ENCODE results near the gene CALU.

CALU gene

DNA sequence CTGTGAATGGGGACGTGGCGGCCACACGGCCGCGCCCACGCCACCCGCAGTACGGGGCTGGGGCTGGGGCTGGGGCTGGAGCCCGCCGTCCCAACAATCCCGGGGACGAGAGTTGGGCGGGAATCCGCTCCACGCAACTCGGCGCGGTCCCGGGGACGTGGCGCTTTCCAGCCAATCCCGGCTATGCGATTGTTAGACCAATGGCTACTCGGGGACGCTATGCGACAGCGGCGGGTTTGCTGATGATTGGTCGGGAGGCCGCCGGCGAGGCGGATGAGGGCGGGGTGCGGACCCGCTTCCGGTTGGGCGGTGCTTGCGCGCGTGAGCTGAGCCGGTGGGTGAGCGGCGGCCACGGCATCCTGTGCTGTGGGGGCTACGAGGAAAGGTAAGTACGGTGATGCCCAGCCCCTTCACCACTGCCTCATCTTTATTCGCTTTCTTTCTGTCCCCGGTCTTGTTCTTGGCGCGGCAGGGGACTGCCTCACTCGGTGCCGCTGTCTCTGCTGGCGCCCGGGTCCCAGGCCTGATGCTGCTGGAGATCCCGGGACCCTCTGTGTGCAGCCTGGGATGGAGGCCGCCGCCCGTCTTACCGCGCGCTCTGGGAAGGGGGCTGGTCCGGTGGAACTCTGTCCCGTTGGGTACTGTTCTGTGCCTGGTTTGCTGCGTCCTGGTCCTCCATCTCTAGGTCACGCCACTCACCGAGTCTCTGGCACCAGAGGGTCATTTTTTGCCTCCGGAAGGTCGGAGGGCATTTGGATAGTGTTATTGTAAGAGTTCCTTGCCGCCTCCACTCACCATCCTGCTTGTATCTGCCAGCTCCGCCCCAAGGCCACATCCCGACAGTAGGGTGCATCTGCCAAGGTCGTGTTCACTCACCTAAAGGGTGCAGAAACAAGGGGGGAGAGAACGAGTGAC is at the start of gene CALU:
CALU (plus strand) TSS at position 312 of the 915 bp plus-strand sequence. CDS start 9,225 bp downstream, outside the sequence.
- peak; percentile 88 for DNase-seq (ENCODE audit: low read depth)

DNA sequence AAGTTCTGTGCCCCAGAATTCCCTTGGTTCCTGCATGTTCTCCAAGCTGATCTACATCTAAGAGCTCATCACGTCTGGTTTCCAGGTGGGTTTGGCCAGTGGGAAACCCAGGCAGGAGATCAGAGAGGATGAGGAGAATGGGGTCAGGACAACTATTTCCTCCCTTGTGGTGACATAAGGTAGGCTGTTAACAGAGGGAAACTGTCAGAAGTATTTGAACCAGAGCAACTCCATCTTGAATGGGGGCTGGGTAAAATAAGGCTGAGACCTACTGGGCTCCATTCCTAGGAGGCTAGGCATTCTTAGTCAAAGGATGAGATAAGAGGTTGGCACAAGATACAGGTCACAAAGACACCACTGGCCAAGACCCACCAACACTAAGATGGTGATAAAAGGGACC is 47.9 kb upstream of the CALU start:
- DNase-seq (ENCODE audit: low read depth) = no peak

GRCh38 chr7:128692623-128693270 is 46.4 kb upstream of the CALU start:
- no peak for DNase-seq (ENCODE audit: low read depth)

DNA sequence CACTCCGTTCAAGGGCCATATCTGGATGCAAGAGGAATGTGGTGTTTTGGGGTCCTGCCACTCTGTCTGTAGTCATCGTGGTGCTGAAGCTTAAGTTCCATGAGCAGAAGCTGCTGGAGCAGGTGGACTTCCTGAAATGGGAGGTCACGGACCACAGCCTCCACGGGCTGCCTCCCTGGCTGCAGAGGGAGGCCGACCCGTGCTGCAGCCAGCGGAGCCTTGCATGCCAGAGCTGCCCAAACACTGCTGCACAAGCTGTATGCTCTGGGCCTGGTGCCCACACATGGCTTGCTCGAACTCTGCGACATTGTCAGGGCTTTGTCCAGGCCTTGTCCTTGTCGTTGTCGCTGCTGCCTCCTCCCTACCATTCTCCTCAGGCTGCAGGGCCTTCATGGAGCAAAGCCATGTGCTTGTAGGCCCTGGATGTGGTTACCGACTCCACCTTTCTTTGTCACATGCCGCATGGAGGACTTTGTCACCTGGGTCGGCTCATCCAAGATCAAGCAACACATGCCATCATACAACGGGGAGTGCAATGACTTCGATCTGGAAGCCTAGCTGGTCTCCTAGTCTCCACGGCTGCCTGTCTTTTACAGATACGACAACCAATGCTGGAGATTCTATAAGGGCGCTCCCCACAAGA is 45.7 kb upstream of the CALU start:
- no peak for DNase-seq (ENCODE audit: low read depth)

DNA sequence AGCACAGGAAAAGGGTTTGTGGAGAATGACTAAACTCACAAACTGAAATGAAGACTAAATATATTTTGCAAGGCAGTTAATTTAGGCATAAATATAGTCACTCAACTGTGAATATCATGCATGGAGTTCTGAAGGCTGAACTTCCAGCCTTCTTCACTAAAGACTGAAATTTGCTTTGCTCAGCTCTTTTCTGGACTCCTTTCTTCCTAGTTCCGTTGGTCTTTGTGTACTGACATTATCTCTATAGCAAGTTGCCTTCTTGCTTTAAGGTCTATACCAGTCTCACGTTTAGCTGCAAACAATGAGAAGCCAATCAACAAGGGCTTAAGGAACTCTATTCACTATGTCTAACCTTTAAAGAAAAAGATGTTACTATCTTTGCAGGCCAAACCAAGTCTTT is 44.4 kb upstream of the CALU start:
- no peak for DNase-seq (ENCODE audit: low read depth)

DNA sequence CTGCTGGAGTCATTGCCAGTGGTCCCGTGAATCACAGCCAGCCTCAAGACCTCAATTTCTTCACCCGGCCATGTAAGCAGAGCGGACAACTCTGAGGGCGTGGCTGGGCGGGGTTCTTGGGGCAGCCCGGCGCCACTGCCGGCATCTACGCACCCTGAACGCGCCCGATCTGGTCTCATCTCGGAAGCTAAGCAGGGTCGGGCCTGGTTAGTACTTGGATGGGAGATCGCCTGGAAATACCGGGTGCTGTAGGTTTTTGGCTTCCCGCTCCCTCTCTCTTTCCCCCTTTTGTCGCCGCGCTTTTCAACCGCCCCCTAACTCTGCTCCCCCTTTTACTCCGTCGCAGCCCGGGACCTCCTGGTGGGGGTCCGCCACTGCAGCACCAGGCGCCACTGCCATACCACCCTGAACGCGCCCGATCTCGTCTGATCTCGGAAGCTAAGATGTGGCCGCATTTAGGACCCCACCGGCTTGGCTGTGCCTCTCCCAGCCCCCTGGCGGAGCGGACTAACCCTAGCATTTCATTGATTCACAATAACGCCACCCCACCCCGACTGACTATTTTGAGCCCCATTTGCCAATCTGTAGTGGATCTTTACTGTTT is 41.8 kb upstream of the CALU start:
- DNase-seq (ENCODE audit: low read depth) = peak; percentile 24

GRCh38 chr7:128699196-128699712 is 39.9 kb upstream of the CALU start:
- DNase-seq (ENCODE audit: low read depth) = no peak

DNA sequence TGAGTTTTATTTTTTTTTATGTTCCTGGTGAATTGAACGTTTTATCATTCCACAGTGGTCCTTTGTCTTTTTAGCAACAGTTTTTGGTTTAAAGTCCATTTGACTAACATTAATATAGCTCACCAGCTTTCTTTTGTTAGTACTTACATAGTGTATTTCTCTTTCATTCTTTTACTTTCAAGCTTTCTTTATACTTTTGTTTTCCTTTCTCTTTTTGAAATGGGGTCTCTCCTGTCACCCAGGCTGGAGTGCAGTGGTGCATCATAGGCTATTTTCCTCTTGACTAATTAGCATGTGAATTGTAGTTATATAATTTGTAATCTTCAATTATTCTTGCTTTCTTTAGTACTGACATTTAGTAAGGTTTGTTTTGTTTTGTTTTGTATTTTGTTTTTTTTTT is 39.3 kb upstream of the CALU start:
- no peak for DNase-seq (ENCODE audit: low read depth)

- no peak for DNase-seq (ENCODE audit: low read depth)
Measured at GRCh38 chr7:128701062-128701785, 37.9 kb upstream of the CALU start.

DNA sequence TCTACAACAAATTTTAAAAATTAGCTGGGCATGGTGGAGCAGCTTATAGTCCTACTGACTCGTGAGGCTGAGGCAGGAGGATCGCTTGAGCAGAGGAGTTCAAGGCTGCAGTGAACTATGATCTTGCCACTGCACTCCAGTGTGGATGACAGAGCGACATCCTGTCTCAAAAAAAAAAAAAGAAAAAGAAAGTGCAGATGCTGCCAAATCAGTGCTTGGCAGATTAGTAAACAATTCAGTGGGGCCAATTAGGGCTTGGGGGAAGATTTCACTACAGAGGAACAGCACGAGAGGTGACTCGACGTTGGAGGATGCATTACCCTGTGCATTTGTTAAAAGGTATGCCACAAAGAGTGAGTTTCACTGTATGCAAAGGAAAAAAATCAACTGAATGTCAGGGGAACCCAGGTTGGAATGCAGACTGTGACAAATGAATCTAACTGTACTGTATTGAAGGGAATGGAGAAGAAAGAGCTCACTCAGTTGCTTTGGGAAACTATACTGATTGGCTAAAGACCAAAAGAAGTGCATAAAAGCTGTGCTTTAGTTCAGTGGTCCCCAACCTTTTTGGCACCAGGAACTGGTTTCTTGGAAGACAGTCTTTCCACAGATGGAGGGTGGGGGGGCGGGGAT is 35.4 kb upstream of the CALU start:
- no peak for DNase-seq (ENCODE audit: low read depth)

DNA sequence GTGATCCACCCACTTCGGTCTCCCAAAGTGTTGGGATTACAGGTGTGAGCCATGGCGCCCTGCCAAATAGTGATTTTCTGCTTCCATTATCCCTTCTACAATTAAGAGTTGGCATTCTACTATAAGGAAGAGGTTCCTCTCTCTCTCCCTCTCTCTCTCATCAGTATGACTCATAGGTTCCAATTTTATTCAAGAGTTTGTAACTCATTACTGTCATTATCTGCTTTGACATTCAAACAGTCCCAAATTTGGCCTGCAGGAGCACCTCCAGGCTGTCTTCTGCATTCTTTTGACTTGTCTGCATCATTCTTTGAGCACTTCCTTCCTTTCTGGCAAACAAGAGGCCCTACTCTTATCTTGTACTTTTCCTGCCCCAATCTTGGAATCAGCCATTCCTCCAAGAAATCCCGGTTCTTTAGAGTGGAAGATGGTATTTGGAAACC is 33.2 kb upstream of the CALU start:
- DNase-seq (ENCODE audit: low read depth) = no peak

DNA sequence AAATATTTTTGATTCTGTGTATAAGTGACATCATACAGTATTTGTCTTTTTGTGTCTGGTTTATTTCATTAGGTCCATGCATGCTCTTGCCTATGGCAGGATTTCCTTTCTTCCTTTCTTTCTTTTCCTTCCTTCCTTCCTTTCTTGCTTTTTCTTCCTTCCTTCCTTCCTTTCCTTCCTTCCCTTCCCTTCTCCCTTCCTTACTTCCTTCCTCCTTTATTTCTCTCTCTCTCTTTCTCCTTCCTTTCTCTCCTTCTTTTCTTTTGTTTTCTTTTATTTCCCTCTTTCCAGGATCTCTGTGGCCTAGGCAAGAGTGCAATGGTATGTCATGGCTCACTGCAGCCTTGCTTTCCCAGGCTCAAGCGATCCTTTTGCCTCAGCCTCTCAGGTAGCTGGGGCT is 31.4 kb upstream of the CALU start:
- DNase-seq (ENCODE audit: low read depth) = no peak

DNA sequence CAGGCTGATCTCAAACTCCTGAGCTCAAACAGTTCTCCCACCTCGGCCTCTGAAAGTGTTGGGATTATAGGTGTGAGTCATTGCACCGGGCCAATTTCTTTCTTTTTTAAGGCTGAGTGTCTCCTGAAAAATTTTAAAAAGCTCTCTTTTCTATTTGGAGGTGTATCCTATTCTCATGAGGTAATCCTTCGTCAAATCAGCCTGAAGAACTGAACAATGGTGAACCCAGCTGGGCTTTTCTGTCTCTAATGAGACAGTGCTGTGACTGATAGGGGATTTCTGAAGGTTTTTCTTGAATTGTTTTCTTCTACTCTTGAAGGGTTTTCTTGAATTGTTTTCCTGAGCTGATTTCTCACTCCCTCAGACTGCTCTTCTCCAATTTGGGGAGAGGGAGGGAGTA is 30.9 kb upstream of the CALU start:
- DNase-seq (ENCODE audit: low read depth) = no peak

DNA sequence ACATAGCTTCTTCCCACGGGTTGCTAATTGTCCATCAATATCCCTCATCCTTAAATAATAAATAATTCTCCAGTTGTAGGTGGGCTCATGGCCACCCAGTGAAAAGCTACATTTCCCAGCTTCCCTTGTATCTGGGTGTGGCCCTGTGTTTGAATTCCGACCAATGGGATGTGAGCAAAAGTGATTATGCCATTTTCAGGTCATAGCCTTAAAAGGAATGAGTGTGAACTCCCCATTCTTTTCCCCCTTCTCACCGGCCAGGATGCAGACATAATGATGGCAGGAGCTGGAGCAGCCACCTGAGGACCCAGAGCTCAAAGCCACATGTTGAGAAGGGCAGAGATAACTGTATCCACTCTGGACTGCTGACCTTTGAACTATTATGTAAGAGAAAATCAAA is 30.3 kb upstream of the CALU start:
- DNase-seq (ENCODE audit: low read depth) = no peak

DNA sequence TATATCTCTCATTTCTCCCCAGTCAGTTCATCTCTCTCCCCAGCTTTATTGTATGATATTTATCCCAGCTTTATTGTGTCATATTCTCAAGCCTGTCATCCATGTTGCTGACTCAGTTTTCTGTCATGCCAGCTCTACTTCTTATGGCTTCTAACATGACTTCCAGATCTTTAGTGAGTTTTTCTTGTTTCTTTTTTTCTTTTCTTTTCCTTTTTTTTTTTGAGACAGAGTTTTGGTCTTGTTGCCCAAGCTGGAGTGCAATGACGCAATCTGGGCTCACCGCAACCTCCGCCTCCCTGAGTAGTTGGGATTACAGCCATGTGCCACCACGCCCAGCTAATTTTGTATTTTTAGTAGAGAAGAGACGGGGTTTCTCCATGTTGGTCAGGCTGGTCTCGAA is 28.7 kb upstream of the CALU start:
- no peak for DNase-seq (ENCODE audit: low read depth)

DNA sequence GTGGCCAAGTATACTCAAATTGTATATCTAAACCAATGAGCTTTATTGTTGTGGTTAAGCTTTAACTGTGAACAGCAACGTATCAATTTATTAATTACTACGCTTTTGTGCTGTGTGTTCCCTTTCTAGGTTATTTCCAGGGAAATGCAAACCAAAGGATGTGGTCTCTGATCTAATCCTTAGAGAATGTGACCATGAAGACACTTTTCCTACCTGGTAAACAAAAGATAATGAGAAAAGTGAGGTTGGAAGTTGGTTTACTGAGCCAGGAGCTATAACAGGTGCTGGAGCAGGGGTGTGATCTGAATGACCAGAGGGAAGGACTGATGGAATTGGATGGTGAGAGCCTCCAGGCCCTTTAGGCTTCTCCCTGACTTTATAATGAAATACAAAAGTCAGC is 25.4 kb upstream of the CALU start:
- DNase-seq (ENCODE audit: low read depth) = no peak

- DNase-seq (ENCODE audit: low read depth) = no peak
Measured at GRCh38 chr7:128714701-128715495, 24.3 kb upstream of the CALU start.

- no peak for DNase-seq (ENCODE audit: low read depth)
Measured at GRCh38 chr7:128718967-128719642, 20.1 kb upstream of the CALU start.

GRCh38 chr7:128721376-128721775 is 17.8 kb upstream of the CALU start:
- DNase-seq (ENCODE audit: low read depth) = no peak

DNA sequence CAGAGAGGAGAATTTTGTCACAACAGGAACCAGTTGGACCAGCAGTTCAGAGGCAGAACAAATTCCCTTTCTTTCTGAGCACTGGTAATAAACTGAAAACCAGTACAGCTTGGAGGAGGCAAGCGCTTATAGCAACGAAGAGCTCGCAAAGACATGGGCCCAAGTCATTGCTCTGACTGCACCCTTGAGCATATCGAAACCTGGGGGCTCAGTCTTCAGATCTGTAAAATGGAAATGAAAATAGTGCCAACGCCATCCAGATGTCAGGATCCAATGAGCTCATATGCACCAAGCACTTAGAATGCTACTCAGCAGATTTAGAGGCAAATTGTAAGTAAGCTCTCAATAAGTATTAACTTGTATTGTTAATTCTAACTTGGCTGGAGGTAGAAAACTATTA is 14.4 kb upstream of the CALU start:
- DNase-seq (ENCODE audit: low read depth) = no peak

Data from stimulated activated CD8-positive, alpha-beta memory T cell treated with anti-CD3 and anti-CD28 coated beads, Interleukin-7, amount 100 ng/mL, for 24 hours (primary cell).